CD4-positive, CD25-positive, alpha-beta regulatory T cell (primary cell): ENCODE data around the gene ADSS1. TPM values are rescaled to one million over a fixed set of nuclear protein-coding genes. Genes with fewer than 3 reads are reported as not detected.
A peak's percentile ranks its signal among the peaks of the same experiment; 100 is the strongest.
"Not testable (repeated sequence)": the region's sequence is repeated elsewhere in the genome, so short reads cannot be mapped to it uniquely, and the experiment has no call there.

Source experiments
- ATAC-seq, 2 donors: fragments of 150-1000 bp; cut with Tn5 transposase; one replicate each; pipeline ENCODE4 v1.10.0; 2021; ENCODE audit warnings: low read depth in 2 of 2, moderate number of reproducible peaks in 2 of 2, moderate library complexity in 1 of 2
- DNase-seq, 3 donors: peaks; one replicate each; pipeline versions ENCODE4 v3.0.0 to v3.0.0-alpha.2; 2012 to 2022; ENCODE audit warnings: mixed read lengths in 1 of 3
- H3K27ac ChIP-seq: one replicate; pipeline ENCODE4 v1.7.0; 2013; ENCODE audit warnings: mild to moderate bottlenecking, low read length; ENCODE audit not compliant: insufficient read depth, poor library complexity, severe bottlenecking
- H3K27me3 ChIP-seq: one replicate; pipeline ENCODE4 v1.7.0; 2013; ENCODE audit warnings: low read length; ENCODE audit not compliant: control insufficient read depth, insufficient read depth
- H3K36me3 ChIP-seq: one replicate; pipeline ENCODE4 v1.7.0; 2013; ENCODE audit warnings: mild to moderate bottlenecking, low read length, moderate library complexity; ENCODE audit not compliant: control insufficient read depth, insufficient read depth
- H3K4me1 ChIP-seq: 2 replicates; pipeline ENCODE4 v1.7.0; 2013; ENCODE audit warnings: mild to moderate bottlenecking, low read length; ENCODE audit not compliant: insufficient read depth, control insufficient read depth, poor library complexity, severe bottlenecking
- H3K4me3 ChIP-seq: one replicate; pipeline ENCODE4 v1.7.0; 2013; ENCODE audit warnings: low read depth, mild to moderate bottlenecking, low read length, moderate library complexity
- H3K9me3 ChIP-seq, 2 experiments: 1 replicate in 1 of 2; 2 replicates in 1 of 2; pipeline ENCODE4 v1.7.0; 2013; ENCODE audit warnings: low read length in 2 of 2, mild to moderate bottlenecking in 1 of 2, moderate library complexity in 1 of 2; ENCODE audit not compliant: control insufficient read depth in 2 of 2
- H3K27ac Mint-ChIP-seq, 3 donors: one replicate each; pipeline ENCODE4 v1.8.0; 2020 to 2022; ENCODE audit warnings: mild to moderate bottlenecking in 3 of 3, mixed read lengths in 3 of 3, moderate library complexity in 2 of 3
- H3K27me3 Mint-ChIP-seq: one replicate; pipeline ENCODE4 v1.8.0; 2022; ENCODE audit warnings: mild to moderate bottlenecking, mixed read lengths
- H3K36me3 Mint-ChIP-seq: one replicate; pipeline ENCODE4 v1.8.0; 2020; ENCODE audit warnings: mixed read lengths
- H3K4me1 Mint-ChIP-seq, 4 donors: one replicate each; pipeline ENCODE4 v1.8.0; 2020 to 2022; ENCODE audit warnings: mixed read lengths in 4 of 4, mild to moderate bottlenecking in 1 of 4
- H3K4me3 Mint-ChIP-seq, 4 donors: one replicate each; pipeline ENCODE4 v1.8.0; 2020 to 2022; ENCODE audit warnings: mild to moderate bottlenecking in 4 of 4, mixed read lengths in 4 of 4, moderate library complexity in 3 of 4
- H3K9me3 Mint-ChIP-seq, 7 donors: one replicate each; pipeline ENCODE4 v1.8.0; 2020 to 2022; ENCODE audit warnings: mixed read lengths in 7 of 7, mild to moderate bottlenecking in 3 of 7, moderate library complexity in 2 of 7
- polyA plus RNA-seq, 4 donors: library from polyadenylated mRNA; unstranded; fragments of 300-500 nt; fragmentation: Illumina TruSeq; gene quantifications; one replicate each; pipeline ENCODE4 v1.2.3, GENCODE V29; 2021
- total RNA-seq: library from RNA; stranded (reverse); gene quantifications from one replicate; pipeline ENCODE4 v1.2.3, GENCODE V29; 2022

Gene ADSS1
- total and polyA plus RNA-seq, 5 donors from 2014 or later: 0.10 to 1.9 (median 1.4) TPM

DNA sequence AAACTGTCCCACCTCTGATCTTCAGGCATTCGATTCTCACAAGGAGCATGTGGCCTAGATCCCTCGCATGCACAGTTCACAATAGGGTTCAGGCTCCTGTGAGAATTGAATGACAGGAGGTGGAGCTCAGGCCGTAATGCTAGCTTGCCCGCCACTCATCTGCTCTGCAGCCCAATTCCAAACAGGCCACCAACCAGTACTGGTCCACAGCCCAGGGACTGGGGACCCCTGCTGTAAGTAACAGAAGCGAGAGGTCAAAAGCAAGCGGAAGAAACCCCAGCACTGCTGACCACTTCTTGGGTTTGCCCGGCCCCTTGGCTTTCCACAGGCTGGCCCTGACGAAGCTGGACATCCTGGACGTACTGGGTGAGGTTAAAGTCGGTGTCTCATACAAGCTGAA, 20.5 kb downstream of the ADSS1 start:
- no peak overlapping the region for H3K4me3 Mint-ChIP-seq
- peaks cover 7% of the 10 kb centered on the region for H3K36me3 Mint-ChIP-seq
- H3K9me3 Mint-ChIP-seq: no peaks in the 10 kb centered on the region
- no peak for ATAC-seq
- H3K27me3 ChIP-seq: no peaks in the 10 kb centered on the region
- H3K27me3 Mint-ChIP-seq: no peaks in the 10 kb centered on the region
- H3K9me3 ChIP-seq: no peaks in the 10 kb centered on the region
- peaks cover 6% of the 10 kb centered on the region for H3K4me1 ChIP-seq
- H3K27ac ChIP-seq: no peak overlapping the region
- peaks cover 0 to 6% (median 0%) of the 10 kb centered on the region in 4 donors for H3K4me1 Mint-ChIP-seq
- H3K4me3 ChIP-seq: no peak overlapping the region
- no peaks in the 10 kb centered on the region for H3K36me3 ChIP-seq
- H3K27ac Mint-ChIP-seq: no peak overlapping the region
- DNase-seq: no peak

DNA sequence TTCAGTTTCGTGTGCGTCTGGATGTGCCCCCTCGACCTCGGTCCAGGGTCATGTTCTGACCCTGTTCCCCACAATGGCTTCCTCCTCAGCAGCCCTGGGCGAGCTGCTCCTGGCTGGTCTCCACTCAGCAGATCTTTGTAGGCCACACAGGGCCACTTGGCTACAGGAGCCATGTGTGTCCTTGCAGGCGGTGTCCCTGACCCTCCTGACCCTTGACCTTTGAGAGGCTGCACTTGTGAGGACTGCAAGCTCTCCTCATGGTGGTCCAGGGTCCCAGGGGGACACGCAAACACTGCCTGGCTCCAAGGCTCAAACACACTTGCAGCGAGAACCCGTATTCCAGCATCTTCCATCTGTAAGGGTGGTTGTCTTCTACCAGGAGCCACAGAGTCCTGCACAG, 21.4 kb downstream of the ADSS1 start:
- Mint-ChIP-seq H3K4me1 (peaks cover 0 to 6% (median 0%) of the 10 kb centered on the region in 4 donors), H3K9me3 (no peaks in the 10 kb centered on the region), H3K4me3 (no peak overlapping the region), H3K27me3 (no peaks in the 10 kb centered on the region), H3K36me3 (peaks cover 3% of the 10 kb centered on the region), H3K27ac (no peak overlapping the region)
- ATAC-seq (no peak), DNase-seq (no peak)
- Histone ChIP-seq H3K27me3 (no peaks in the 10 kb centered on the region), H3K36me3 (no peaks in the 10 kb centered on the region), H3K4me3 (no peak overlapping the region), H3K27ac (no peak overlapping the region), H3K9me3 (no peaks in the 10 kb centered on the region), H3K4me1 (peaks cover 6% of the 10 kb centered on the region)

DNA sequence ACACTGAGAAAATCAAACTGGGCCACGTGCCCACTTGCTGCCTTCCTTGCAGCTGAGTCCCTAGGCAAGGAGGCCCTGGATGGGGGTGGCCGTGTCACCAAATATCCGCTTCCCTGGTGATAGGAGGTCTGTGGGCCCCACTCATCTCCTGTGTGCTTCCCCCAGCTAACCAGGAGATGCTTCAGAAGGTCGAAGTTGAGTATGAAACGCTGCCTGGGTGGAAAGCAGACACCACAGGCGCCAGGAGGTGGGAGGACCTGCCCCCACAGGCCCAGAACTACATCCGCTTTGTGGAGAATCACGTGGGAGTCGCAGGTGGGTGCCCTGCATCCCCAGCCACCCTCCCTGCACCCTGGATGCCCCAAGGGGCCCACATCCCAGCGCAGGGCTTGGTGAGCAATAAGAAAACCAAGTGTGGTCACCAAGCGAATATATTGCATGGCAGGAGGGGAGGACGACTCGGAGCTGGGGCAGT, 22.1 kb downstream of the ADSS1 start:
- ATAC-seq (peak in 1 of 2 donors; percentile 30), DNase-seq (peak in 1 of 3 donors; percentile 26)
- Mint-ChIP-seq H3K4me3 (peak overlapping the region in 1 of 4 donors; percentile 30), H3K9me3 (no peaks in the 10 kb centered on the region), H3K4me1 (peaks cover 0 to 11% (median 0%) of the 10 kb centered on the region in 4 donors), H3K27me3 (no peaks in the 10 kb centered on the region), H3K27ac (no peak overlapping the region), H3K36me3 (no peaks in the 10 kb centered on the region)
- H3K27ac ChIP-seq: no peak overlapping the region
- H3K36me3 ChIP-seq: no peaks in the 10 kb centered on the region
- H3K4me3 ChIP-seq: no peak overlapping the region
- peaks cover 6% of the 10 kb centered on the region for H3K4me1 ChIP-seq
- no peaks in the 10 kb centered on the region for H3K27me3 ChIP-seq
- no peaks in the 10 kb centered on the region for H3K9me3 ChIP-seq

DNA sequence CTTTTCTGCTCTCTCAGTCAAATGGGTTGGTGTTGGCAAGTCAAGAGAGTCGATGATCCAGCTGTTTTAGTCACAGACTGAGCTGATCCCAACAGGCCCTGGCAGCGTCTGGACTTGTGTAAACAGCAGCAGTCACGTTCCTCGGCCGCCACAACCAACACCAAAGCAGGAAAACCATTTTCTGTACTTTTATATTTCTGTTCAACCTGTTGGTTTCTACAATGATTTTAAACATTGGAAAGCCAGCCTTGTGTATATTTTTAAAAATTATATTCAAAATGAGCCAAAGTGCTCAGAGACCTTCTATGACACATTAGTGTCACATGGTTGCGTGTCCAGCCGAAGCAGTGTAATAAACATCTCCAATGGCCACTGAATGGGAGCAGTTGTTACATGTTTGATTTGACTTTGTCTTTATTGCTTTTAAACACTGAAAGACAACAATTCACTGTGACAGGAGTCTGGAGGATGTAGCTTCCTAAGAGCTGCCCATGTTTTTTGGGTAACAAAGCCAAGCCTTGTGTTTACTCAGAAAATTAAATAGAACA, 23.0 kb downstream of the ADSS1 start:
- H3K27me3 ChIP-seq: no peaks in the 10 kb centered on the region
- no peak overlapping the region for H3K27ac Mint-ChIP-seq
- no peak for ATAC-seq
- no peaks in the 10 kb centered on the region for H3K9me3 Mint-ChIP-seq
- H3K27me3 Mint-ChIP-seq: no peaks in the 10 kb centered on the region
- H3K4me3 ChIP-seq: no peak overlapping the region
- DNase-seq: no peak
- no peaks in the 10 kb centered on the region for H3K36me3 ChIP-seq
- no peaks in the 10 kb centered on the region for H3K36me3 Mint-ChIP-seq
- no peak overlapping the region for H3K4me3 Mint-ChIP-seq
- H3K4me1 ChIP-seq: peaks cover 9% of the 10 kb centered on the region
- no peaks in the 10 kb centered on the region for H3K9me3 ChIP-seq
- H3K27ac ChIP-seq: no peak overlapping the region
- peaks cover 0 to 11% (median 0%) of the 10 kb centered on the region in 4 donors for H3K4me1 Mint-ChIP-seq

DNA sequence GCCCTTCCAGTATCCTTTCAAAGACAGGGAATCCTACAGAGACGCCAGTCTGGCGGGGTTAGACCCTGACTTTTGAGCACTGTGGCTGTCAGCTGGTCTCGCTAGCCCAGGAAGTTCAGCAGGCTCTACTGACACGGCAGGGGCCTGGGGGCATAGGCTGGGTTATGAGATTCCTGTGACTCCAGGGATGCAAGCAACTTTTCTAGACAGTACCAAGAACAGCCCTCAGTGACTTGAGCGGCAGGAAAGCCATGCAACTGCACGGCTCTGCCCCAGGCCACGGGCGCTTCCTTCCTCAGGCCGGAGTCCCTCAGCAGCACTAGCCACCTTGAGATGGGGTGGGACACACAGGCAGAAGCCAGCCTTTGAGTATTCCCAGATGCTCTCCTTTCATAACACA, 23.8 kb downstream of the ADSS1 start:
- ATAC-seq (no peak), DNase-seq (no peak)
- Mint-ChIP-seq H3K4me1 (peaks cover 0 to 18% (median 2%) of the 10 kb centered on the region in 4 donors), H3K27ac (peak overlapping the region in 1 of 3 donors; percentile 32), H3K27me3 (no peaks in the 10 kb centered on the region), H3K9me3 (no peaks in the 10 kb centered on the region), H3K4me3 (no peak overlapping the region), H3K36me3 (no peaks in the 10 kb centered on the region)
- Histone ChIP-seq H3K9me3 (no peaks in the 10 kb centered on the region), H3K36me3 (no peaks in the 10 kb centered on the region), H3K4me1 (peaks cover 13% of the 10 kb centered on the region), H3K27me3 (no peaks in the 10 kb centered on the region), H3K4me3 (no peak overlapping the region), H3K27ac (no peak overlapping the region)

DNA sequence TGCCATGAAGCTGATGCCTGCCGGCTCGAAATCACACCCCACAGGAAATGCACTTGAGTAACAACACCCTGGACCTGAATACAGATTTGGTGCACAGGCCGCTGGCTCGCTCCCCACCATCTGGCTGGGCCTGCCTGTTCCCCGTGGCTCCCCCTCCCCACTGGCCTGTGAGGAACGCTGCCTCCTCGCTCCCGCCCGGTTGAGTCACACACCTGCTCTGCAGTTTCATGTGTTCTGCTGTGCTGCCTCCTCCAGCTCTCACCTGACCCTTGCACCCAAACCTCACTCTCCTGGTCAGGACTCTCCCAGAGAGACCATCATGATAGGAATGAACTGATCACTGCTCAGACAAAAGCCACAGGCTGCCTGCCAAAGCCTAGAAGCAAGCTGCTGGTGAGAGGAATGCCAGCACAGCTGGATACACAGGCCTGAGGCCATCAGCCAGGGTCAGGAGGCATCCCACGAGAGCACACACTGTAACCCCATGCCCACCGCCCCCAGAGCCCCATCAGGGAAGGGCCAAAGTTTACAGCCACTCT, 25.2 kb downstream of the ADSS1 start:
- Mint-ChIP-seq H3K27ac (no peak overlapping the region), H3K27me3 (no peaks in the 10 kb centered on the region), H3K9me3 (no peaks in the 10 kb centered on the region), H3K36me3 (no peaks in the 10 kb centered on the region), H3K4me1 (peaks cover 0 to 28% (median 10%) of the 10 kb centered on the region in 4 donors), H3K4me3 (peak overlapping the region in 1 of 4 donors; percentile 2)
- Histone ChIP-seq H3K27ac (no peak overlapping the region), H3K4me3 (no peak overlapping the region), H3K36me3 (no peaks in the 10 kb centered on the region), H3K27me3 (no peaks in the 10 kb centered on the region), H3K4me1 (peaks cover 21% of the 10 kb centered on the region), H3K9me3 (no peaks in the 10 kb centered on the region)
- ATAC-seq (no peak), DNase-seq (no peak)

DNA sequence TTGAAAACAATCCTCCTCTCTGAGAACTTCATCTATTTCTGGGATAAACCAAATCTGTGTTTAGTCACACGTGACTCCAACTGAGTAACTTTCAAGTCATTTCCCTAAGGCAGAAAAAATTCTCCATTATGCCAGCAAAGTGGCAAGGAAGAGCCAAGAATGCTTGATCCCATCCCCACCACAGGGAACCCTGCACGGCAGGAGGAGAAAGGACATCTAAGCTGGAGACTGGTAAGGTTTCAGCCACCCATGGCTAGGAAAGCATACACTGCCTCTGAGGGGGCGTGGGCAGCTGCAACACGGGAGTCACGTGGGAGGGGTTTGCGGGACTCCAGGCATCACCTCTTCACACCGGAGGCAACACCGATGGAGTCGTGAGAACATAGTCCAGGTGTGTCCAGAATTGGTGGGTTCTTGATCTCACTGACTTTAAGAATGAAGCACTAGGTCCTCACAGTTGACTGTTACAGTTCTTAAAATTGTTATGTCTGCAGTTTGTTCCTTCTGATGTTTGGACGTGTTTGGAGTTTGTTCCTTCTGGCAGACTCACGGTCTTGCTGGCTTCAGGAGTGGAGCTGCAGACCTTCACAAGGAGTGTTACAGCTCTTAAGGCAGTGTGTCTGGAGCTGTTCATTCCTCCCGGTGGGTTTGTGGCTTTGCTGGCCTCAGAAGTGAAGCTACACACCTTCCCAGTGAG, 26.2 kb downstream of the ADSS1 start:
- Histone ChIP-seq H3K27me3 (no peaks in the 10 kb centered on the region), H3K4me3 (no peak overlapping the region), H3K27ac (no peak overlapping the region), H3K4me1 (peaks cover 29% of the 10 kb centered on the region), H3K9me3 (no peaks in the 10 kb centered on the region), H3K36me3 (no peaks in the 10 kb centered on the region)
- H3K4me3 Mint-ChIP-seq: peak overlapping the region in 2 of 4 donors; percentile 0 to 33
- H3K27me3 Mint-ChIP-seq: no peaks in the 10 kb centered on the region
- no peak overlapping the region for H3K27ac Mint-ChIP-seq
- ATAC-seq: no peak
- H3K36me3 Mint-ChIP-seq: peaks cover 4% of the 10 kb centered on the region
- no peak for DNase-seq
- H3K9me3 Mint-ChIP-seq: no peaks in the 10 kb centered on the region
- peaks cover 0 to 38% (median 16%) of the 10 kb centered on the region in 4 donors for H3K4me1 Mint-ChIP-seq

DNA sequence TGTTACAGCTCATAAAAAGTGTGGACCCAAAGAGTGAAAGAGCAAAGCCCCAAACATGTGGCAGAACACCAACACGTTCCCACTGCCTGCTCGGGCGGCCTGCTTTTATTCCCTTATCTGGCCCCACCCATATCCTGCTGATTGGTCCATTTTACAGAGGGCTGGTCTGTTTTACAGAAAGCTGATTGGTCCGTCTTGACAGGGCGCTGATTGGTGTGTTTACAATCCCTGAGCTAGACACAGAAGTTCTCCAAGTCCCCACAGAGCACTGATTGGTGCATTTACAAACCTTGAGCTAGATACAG, 26.7 kb downstream of the ADSS1 start:
- H3K27ac Mint-ChIP-seq, H3K9me3 Mint-ChIP-seq, H3K9me3 ChIP-seq, H3K36me3 Mint-ChIP-seq, DNase-seq, H3K36me3 ChIP-seq, H3K27me3 ChIP-seq, H3K4me3 ChIP-seq, H3K27ac ChIP-seq, H3K27me3 Mint-ChIP-seq, ATAC-seq: not testable (repeated sequence)
- Mint-ChIP-seq H3K4me3 (peak overlapping the region; percentile 58 to 69 (median 58)), H3K4me1 (peaks cover 0 to 42% (median 17%) of the 10 kb centered on the region in 4 donors)
- peaks cover 31% of the 10 kb centered on the region for H3K4me1 ChIP-seq
